Mesendoderm (in vitro differentiated cells): ENCODE results near the gene C3.

Experiments
- DNase-seq: peaks from one replicate; pipeline ENCODE4 v3.0.0; 2013
- H2AK5ac ChIP-seq: 2 replicates; pipeline ENCODE4 v1.6.1; 2013; ENCODE audit warnings: low read length, inconsistent platforms
- H2BK120ac ChIP-seq: 2 replicates; pipeline ENCODE4 v1.6.1; 2013; ENCODE audit warnings: low read depth, mild to moderate bottlenecking, low read length, moderate library complexity, mixed read lengths
- H2BK15ac ChIP-seq: replicated peaks from 2 replicates; pipeline ENCODE4 v1.6.1; 2013; ENCODE audit warnings: low read depth, mild to moderate bottlenecking, moderate library complexity
- H2BK5ac ChIP-seq: 2 replicates; pipeline ENCODE4 v1.6.1; 2013; ENCODE audit warnings: low read length, inconsistent platforms
- H3K18ac ChIP-seq: 2 replicates; pipeline ENCODE4 v1.6.1; 2013; ENCODE audit warnings: mild to moderate bottlenecking, low read length, mixed read lengths
- H3K23ac ChIP-seq: one replicate; pipeline ENCODE4 v1.6.1; 2013; ENCODE audit warnings: low read length
- H3K27ac ChIP-seq: 2 replicates; pipeline ENCODE4 v1.5.1; 2013; ENCODE audit warnings: low read depth, mild to moderate bottlenecking, inconsistent platforms, low read length, moderate library complexity
- H3K27me3 ChIP-seq: 2 replicates; pipeline ENCODE4 v1.6.1; 2013; ENCODE audit warnings: low read length, control low read depth, mild to moderate bottlenecking, inconsistent platforms; ENCODE audit not compliant: insufficient read depth, poor library complexity
- H3K36me3 ChIP-seq: 2 replicates; pipeline ENCODE4 v1.6.1; 2013; ENCODE audit warnings: low read length, inconsistent platforms; ENCODE audit not compliant: control insufficient read depth, insufficient read depth
- H3K4ac ChIP-seq: one replicate; pipeline ENCODE4 v1.6.1; 2013; ENCODE audit warnings: low read depth, mild to moderate bottlenecking, low read length, moderate library complexity
- H3K4me1 ChIP-seq: 2 replicates; pipeline ENCODE4 v1.6.1; 2013; ENCODE audit warnings: low read depth, low read length, inconsistent platforms; ENCODE audit not compliant: control insufficient read depth
- H3K4me2 ChIP-seq: 2 replicates; pipeline ENCODE4 v1.6.1; 2013; ENCODE audit warnings: low read length
- H3K4me3 ChIP-seq: 2 replicates; pipeline ENCODE4 v1.5.1; 2013; ENCODE audit warnings: mild to moderate bottlenecking, low read length
- H3K56ac ChIP-seq: one replicate; pipeline ENCODE4 v1.6.1; 2013; ENCODE audit warnings: low read length
- H3K79me1 ChIP-seq: 2 replicates; pipeline ENCODE4 v1.6.1; 2013; ENCODE audit warnings: low read length, inconsistent platforms
- H3K79me2 ChIP-seq: 2 replicates; pipeline ENCODE4 v1.6.1; 2013; ENCODE audit warnings: mild to moderate bottlenecking, low read length; ENCODE audit not compliant: control insufficient read depth, insufficient read depth
- H3K9ac ChIP-seq: 2 replicates; pipeline ENCODE4 v1.6.1; 2013; ENCODE audit warnings: low read length, inconsistent platforms
- H4K5ac ChIP-seq: one replicate; pipeline ENCODE4 v1.6.1; 2013; ENCODE audit warnings: low read length
- H4K8ac ChIP-seq: one replicate; pipeline ENCODE4 v1.6.1; 2013; ENCODE audit warnings: low read depth, mild to moderate bottlenecking, control low read depth, low read length, moderate library complexity
- WGBS: extraction: QIAGEN DNeasy Blood & Tissue Kit; methylation state at CpG from one replicate; pipeline ENCODE4 v1.1.7; 2013; ENCODE audit warnings: low lambda C conversion rate, missing lambda C conversion rate; ENCODE audit not compliant: insufficient coverage; ENCODE audit errors: extremely low coverage; 5-methylcytosine and 5-hydroxymethylcytosine counted together

Gene C3

GRCh38 chr19:6672693-6673290 lies 47.7 kb downstream of the C3 start:
- Histone ChIP-seq H3K27me3 (no peaks in the 10 kb centered on the region), H2AK5ac (no peak overlapping the region), H2BK120ac (no peak overlapping the region), H3K79me2 (no peaks in the 10 kb centered on the region), H3K4me2 (no peak overlapping the region), H3K79me1 (no peaks in the 10 kb centered on the region), H3K23ac (no peak overlapping the region), H3K4me3 (no peak overlapping the region), H3K4me1 (peaks cover 7% of the 10 kb centered on the region), H4K8ac (no peak overlapping the region), H3K27ac (no peak overlapping the region), H3K36me3 (no peaks in the 10 kb centered on the region), H3K9ac (no peak overlapping the region), H2BK5ac (no peak overlapping the region), H3K4ac (no peak overlapping the region), H4K5ac (no peak overlapping the region), H3K56ac (no peak overlapping the region), H3K18ac (no peak overlapping the region), H2BK15ac (no peak overlapping the region)
- WGBS = no CpG with 5 or more reads among the region's 6 CpGs
- DNase-seq = no peak

GRCh38 chr19:6671960-6672359 lies 48.5 kb downstream of the C3 start:
- no peaks in the 10 kb centered on the region for H3K36me3 ChIP-seq
- H2BK120ac ChIP-seq = no peak overlapping the region
- no peak overlapping the region for H3K18ac ChIP-seq
- no peaks in the 10 kb centered on the region for H3K79me2 ChIP-seq
- H3K9ac ChIP-seq = no peak overlapping the region
- H3K23ac ChIP-seq = no peak overlapping the region
- no peak overlapping the region for H3K56ac ChIP-seq
- no CpG with 5 or more reads among the region's 4 CpGs for WGBS
- no peak overlapping the region for H2AK5ac ChIP-seq
- H3K4me2 ChIP-seq = no peak overlapping the region
- H4K5ac ChIP-seq = no peak overlapping the region
- no peak overlapping the region for H3K4ac ChIP-seq
- no peak for DNase-seq
- H2BK5ac ChIP-seq = no peak overlapping the region
- H3K27me3 ChIP-seq = no peaks in the 10 kb centered on the region
- H3K4me3 ChIP-seq = no peak overlapping the region
- no peak overlapping the region for H4K8ac ChIP-seq
- no peak overlapping the region for H3K27ac ChIP-seq
- H3K79me1 ChIP-seq = no peaks in the 10 kb centered on the region
- H2BK15ac ChIP-seq = no peak overlapping the region
- H3K4me1 ChIP-seq = peaks cover 7% of the 10 kb centered on the region

GRCh38 chr19:6668691-6669090 lies 51.8 kb downstream of the C3 start:
- Histone ChIP-seq H3K79me2 (no peaks in the 10 kb centered on the region), H2BK5ac (no peak overlapping the region), H3K36me3 (no peaks in the 10 kb centered on the region), H3K27ac (no peak overlapping the region), H2AK5ac (no peak overlapping the region), H3K79me1 (no peaks in the 10 kb centered on the region), H3K4me3 (no peak overlapping the region), H3K4me1 (no peaks in the 10 kb centered on the region), H3K27me3 (no peaks in the 10 kb centered on the region), H3K9ac (no peak overlapping the region), H2BK120ac (no peak overlapping the region), H3K4ac (no peak overlapping the region), H3K4me2 (no peak overlapping the region), H3K23ac (no peak overlapping the region), H2BK15ac (no peak overlapping the region), H3K56ac (no peak overlapping the region), H4K8ac (no peak overlapping the region), H3K18ac (no peak overlapping the region), H4K5ac (no peak overlapping the region)
- DNase-seq = no peak
- no CpG with 5 or more reads among the region's 11 CpGs for WGBS

- no peak overlapping the region for H3K4ac ChIP-seq
- no peak overlapping the region for H3K18ac ChIP-seq
- H3K4me2 ChIP-seq = no peak overlapping the region
- no peak overlapping the region for H2BK5ac ChIP-seq
- no peak overlapping the region for H3K9ac ChIP-seq
- H3K27ac ChIP-seq = no peak overlapping the region
- H3K56ac ChIP-seq = no peak overlapping the region
- H4K8ac ChIP-seq = no peak overlapping the region
- H2BK15ac ChIP-seq = no peak overlapping the region
- H3K36me3 ChIP-seq = no peaks in the 10 kb centered on the region
- no peak overlapping the region for H2BK120ac ChIP-seq
- H3K79me2 ChIP-seq = no peaks in the 10 kb centered on the region
- H3K27me3 ChIP-seq = no peaks in the 10 kb centered on the region
- no peaks in the 10 kb centered on the region for H3K79me1 ChIP-seq
- H3K4me1 ChIP-seq = peaks cover 2% of the 10 kb centered on the region
- H3K4me3 ChIP-seq = no peak overlapping the region
- WGBS = no CpG with 5 or more reads among the region's 14 CpGs
- no peak overlapping the region for H4K5ac ChIP-seq
- no peak overlapping the region for H3K23ac ChIP-seq
- H2AK5ac ChIP-seq = no peak overlapping the region
- no peak for DNase-seq
These were observed 53.3 kb downstream of the C3 start for GRCh38 chr19:6667114-6667627.

- H3K18ac ChIP-seq = no peak overlapping the region
- no peak overlapping the region for H3K4me2 ChIP-seq
- no peak overlapping the region for H4K5ac ChIP-seq
- no peak overlapping the region for H2BK120ac ChIP-seq
- no peaks in the 10 kb centered on the region for H3K79me1 ChIP-seq
- H2BK15ac ChIP-seq = no peak overlapping the region
- no peak overlapping the region for H3K23ac ChIP-seq
- H3K9ac ChIP-seq = no peak overlapping the region
- H2BK5ac ChIP-seq = no peak overlapping the region
- no peaks in the 10 kb centered on the region for H3K36me3 ChIP-seq
- H4K8ac ChIP-seq = no peak overlapping the region
- no peak overlapping the region for H3K4me3 ChIP-seq
- no peak overlapping the region for H3K4ac ChIP-seq
- H3K27me3 ChIP-seq = no peaks in the 10 kb centered on the region
- H3K4me1 ChIP-seq = peaks cover 4% of the 10 kb centered on the region
- no peak for DNase-seq
- H3K27ac ChIP-seq = no peak overlapping the region
- H3K56ac ChIP-seq = peak overlapping the region; percentile 34
- no CpG with 5 or more reads among the region's 17 CpGs for WGBS
- H2AK5ac ChIP-seq = peak overlapping the region; percentile 82
- H3K79me2 ChIP-seq = peaks cover 5% of the 10 kb centered on the region
These were observed 55.5 kb downstream of the C3 start for GRCh38 chr19:6664916-6665315.
